ENCODE measurements around the gene NRXN3.
"Not testable (repeated sequence)": the region's sequence is repeated elsewhere in the genome, so short reads cannot be mapped to it uniquely, and the experiment has no call there.

DNA sequence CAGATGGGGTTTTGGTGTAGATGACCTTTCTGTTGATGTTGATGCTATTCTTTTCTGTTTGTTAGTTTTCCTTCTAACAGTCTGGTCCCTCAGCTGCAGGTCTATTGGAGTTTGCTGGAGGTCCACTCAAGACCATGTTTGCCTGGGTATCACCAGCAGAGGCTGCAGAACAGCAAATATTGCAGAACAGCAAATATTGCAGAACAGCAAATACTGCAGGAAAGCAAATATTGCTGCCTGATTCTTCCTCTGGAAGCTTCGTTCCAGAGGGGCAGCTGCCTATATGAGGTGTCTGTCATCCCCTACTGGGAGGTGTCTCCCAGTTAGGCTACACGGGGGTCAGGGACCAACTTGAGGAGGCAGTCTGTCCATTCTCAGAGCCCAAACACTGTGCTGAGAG, 371.6 kb downstream of the NRXN3 start:
- not testable (repeated sequence) for TF ChIP-seq LEF1 (IDR thresholded peaks at IDR 0.05; ENCODE audit: borderline replicate concordance); TARDBP (IDR thresholded peaks at IDR 0.05); SP1 (IDR thresholded peaks at IDR 0.05); SUZ12 (IDR thresholded peaks at IDR 0.05); NFRKB (IDR thresholded peaks at IDR 0.05)

All from HEK293T (cell line).